Esophagus squamous epithelium (tissue), 5 donors: ENCODE measurements around the gene RBM46. TPM values are rescaled to one million over a fixed set of nuclear protein-coding genes. Genes with fewer than 3 reads are reported as not detected.
A peak's percentile ranks its signal among the peaks of the same experiment; 100 is the strongest.

Source experiments
- DNase-seq: peaks from one replicate; lab custom pipeline; 2025; lab: John Stamatoyannopoulos, UW
- H3K27ac ChIP-seq, 4 donors: fragments of 200-600 bp; sonication (generic); one replicate each; pipeline ENCODE4 v1.5.1; 2016 to 2019; ENCODE audit warnings: mild to moderate bottlenecking in 1 of 4
- H3K27me3 ChIP-seq, 4 donors: fragments of 200-600 bp; sonication (generic); 1 replicate in 3 of 4; 2 replicates in 1 of 4; pipeline versions ENCODE4 v1.5.1 to v1.6.0; 2017 to 2021; ENCODE audit warnings: antibody characterized with exemption in 1 of 4
- H3K36me3 ChIP-seq, 3 donors: fragments of 200-600 bp; sonication (generic); one replicate each; pipeline ENCODE4 v1.5.1; 2016 to 2019
- H3K4me1 ChIP-seq, 3 donors: fragments of 200-600 bp; sonication (generic); one replicate each; pipeline ENCODE4 v1.5.1; 2017 to 2019
- H3K4me3 ChIP-seq, 4 donors: fragments of 200-600 bp; sonication (generic); 1 replicate in 3 of 4; 2 replicates in 1 of 4; pipeline ENCODE4 v1.5.1; 2016 to 2019; ENCODE audit warnings: mild to moderate bottlenecking in 2 of 4, moderate library complexity in 1 of 4
- H3K9me3 ChIP-seq, 3 donors: fragments of 200-600 bp; sonication (generic); one replicate each; pipeline ENCODE4 v1.5.1; 2016 to 2019
- CTCF ChIP-seq, 6 experiments: fragments of 450-650 bp in 4 of 6; fragments of 200-600 bp in 2 of 6; sonication (generic) in 2 of 6; IDR thresholded peaks; one replicate each; pipeline ENCODE4 v1.5.1; 2016 to 2019; ENCODE audit warnings: antibody characterized with exemption in 6 of 6, mild to moderate bottlenecking in 4 of 6, moderate library complexity in 4 of 6
- POLR2A ChIP-seq, 4 donors: fragments of 450-650 bp; IDR thresholded peaks; one replicate each; pipeline ENCODE4 v1.6.1; 2017; ENCODE audit warnings: antibody characterized with exemption in 4 of 4, mild to moderate bottlenecking in 4 of 4, moderate library complexity in 3 of 4
- WGBS, 2 donors: methylation state at CpG; one replicate each; pipeline ENCODE4 v1.1.5; 2018; 5-methylcytosine and 5-hydroxymethylcytosine counted together
- intact Hi-C: fragments of 100-400 bp; cut with DNase I; formaldehyde crosslinking; loops from one replicate; pipeline ENCODE4 v1.15.0; 2022
- total RNA-seq, 4 donors: library from RNA; depleted of rRNA; stranded (reverse); fragments of >200 nt; gene quantifications; one replicate each; pipeline ENCODE4 v1.1.0, GENCODE V29; 2016
- donor health status: DM: yes; HTN: yes; CAD: no.

RBM46 gene
- total RNA-seq, 4 donors from 2014 or later, result not detected

- H3K4me1 ChIP-seq, result peaks cover 12 to 30% (median 15%) of the 10 kb centered on the region in 3 donors
- H3K27ac ChIP-seq, result no peak overlapping the region
- H3K4me3 ChIP-seq, result no peak overlapping the region
- no peak for DNase-seq
- peaks cover 0 to 43% (median 10%) of the 10 kb centered on the region in 4 donors for H3K27me3 ChIP-seq
- H3K36me3 ChIP-seq, result no peaks in the 10 kb centered on the region
- no peaks in the 10 kb centered on the region for H3K9me3 ChIP-seq
- intact Hi-C loops, result no loop called here
- TF ChIP-seq POLR2A (IDR thresholded peaks at IDR 0.05) (no peak), CTCF (IDR thresholded peaks at IDR 0.05) (no peak)
Measured at GRCh38 chr4:154739111-154739510, 42.0 kb upstream of the RBM46 start.

- peaks cover 16 to 36% (median 20%) of the 10 kb centered on the region in 3 donors for H3K4me1 ChIP-seq
- H3K27ac ChIP-seq, result no peak overlapping the region
- no peaks in the 10 kb centered on the region for H3K36me3 ChIP-seq
- WGBS, 2 donors, result 68 to 87% methylated on average over 4 to 17 of the region's 24 CpGs
- H3K9me3 ChIP-seq, result no peaks in the 10 kb centered on the region
- TF ChIP-seq CTCF (IDR thresholded peaks at IDR 0.05) (no peak), POLR2A (IDR thresholded peaks at IDR 0.05) (no peak)
- H3K27me3 ChIP-seq, result peaks cover 0 to 56% (median 13%) of the 10 kb centered on the region in 4 donors
- H3K4me3 ChIP-seq, result no peak overlapping the region
- DNase-seq, result no peak
- intact Hi-C loops, result no loop called here
Measured at GRCh38 chr4:154740462-154740861, 40.6 kb upstream of the RBM46 start.

GRCh38 chr4:154741131-154741665, 39.9 kb upstream of the RBM46 start:
- Histone ChIP-seq H3K27me3 (peaks cover 0 to 64% (median 13%) of the 10 kb centered on the region in 4 donors), H3K27ac (no peak overlapping the region), H3K4me3 (no peak overlapping the region), H3K9me3 (no peaks in the 10 kb centered on the region), H3K4me1 (peaks cover 16 to 36% (median 20%) of the 10 kb centered on the region in 3 donors), H3K36me3 (no peaks in the 10 kb centered on the region)
- no peak for DNase-seq
- TF ChIP-seq POLR2A (IDR thresholded peaks at IDR 0.05) (no peak), CTCF (IDR thresholded peaks at IDR 0.05) (no peak)
- intact Hi-C loops, result no loop called here
- WGBS, 2 donors, result 34 to 40% methylated on average over 17 to 20 of the region's 20 CpGs

GRCh38 chr4:154741922-154742850, 38.9 kb upstream of the RBM46 start:
- no peaks in the 10 kb centered on the region for H3K36me3 ChIP-seq
- DNase-seq, result no peak
- peaks cover 0 to 74% (median 13%) of the 10 kb centered on the region in 4 donors for H3K27me3 ChIP-seq
- TF ChIP-seq POLR2A (IDR thresholded peaks at IDR 0.05), result no peak
- no peak for TF ChIP-seq CTCF (IDR thresholded peaks at IDR 0.05)
- H3K27ac ChIP-seq, result no peak overlapping the region
- 4 to 12% methylated on average over 37 to 39 of the region's 49 CpGs for WGBS, 2 donors
- intact Hi-C loops, result no loop called here
- no peaks in the 10 kb centered on the region for H3K9me3 ChIP-seq
- peak overlapping the region in 3 of 4 donors; percentile 15 to 71 (median 57) for H3K4me3 ChIP-seq
- H3K4me1 ChIP-seq, result peaks cover 16 to 36% (median 20%) of the 10 kb centered on the region in 3 donors
